WI38 (cell line): ENCODE measurements around the gene SSRP1.

Experiments
- H3K4me3 ChIP-seq: 2 replicates; pipeline ENCODE4 v1.5.1; 2011; ENCODE audit warnings: low read depth, mild to moderate bottlenecking, control low read depth, low read length
- TF ChIP-seq, protein P1 (sequence below): IDR thresholded peaks from 2 replicates; pipeline ENCODE4 v1.5.1; 2012; ENCODE audit warnings: low read depth, mild to moderate bottlenecking, control low read depth, low read length

The SSRP1 gene

GRCh38 chr11:57324886-57325734 lies 10.6 kb downstream of the SSRP1 start, which contains the start of gene TNKS1BP1:
TNKS1BP1 (minus strand) TSS chr11:57324952; CDS start chr11:57321885, 3,067 bp downstream.
- TF ChIP-seq, protein P1, sequence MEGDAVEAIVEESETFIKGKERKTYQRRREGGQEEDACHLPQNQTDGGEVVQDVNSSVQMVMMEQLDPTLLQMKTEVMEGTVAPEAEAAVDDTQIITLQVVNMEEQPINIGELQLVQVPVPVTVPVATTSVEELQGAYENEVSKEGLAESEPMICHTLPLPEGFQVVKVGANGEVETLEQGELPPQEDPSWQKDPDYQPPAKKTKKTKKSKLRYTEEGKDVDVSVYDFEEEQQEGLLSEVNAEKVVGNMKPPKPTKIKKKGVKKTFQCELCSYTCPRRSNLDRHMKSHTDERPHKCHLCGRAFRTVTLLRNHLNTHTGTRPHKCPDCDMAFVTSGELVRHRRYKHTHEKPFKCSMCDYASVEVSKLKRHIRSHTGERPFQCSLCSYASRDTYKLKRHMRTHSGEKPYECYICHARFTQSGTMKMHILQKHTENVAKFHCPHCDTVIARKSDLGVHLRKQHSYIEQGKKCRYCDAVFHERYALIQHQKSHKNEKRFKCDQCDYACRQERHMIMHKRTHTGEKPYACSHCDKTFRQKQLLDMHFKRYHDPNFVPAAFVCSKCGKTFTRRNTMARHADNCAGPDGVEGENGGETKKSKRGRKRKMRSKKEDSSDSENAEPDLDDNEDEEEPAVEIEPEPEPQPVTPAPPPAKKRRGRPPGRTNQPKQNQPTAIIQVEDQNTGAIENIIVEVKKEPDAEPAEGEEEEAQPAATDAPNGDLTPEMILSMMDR = no peak
- peak within 1 kb of the TSS; percentile 70 for H3K4me3 ChIP-seq

DNA sequence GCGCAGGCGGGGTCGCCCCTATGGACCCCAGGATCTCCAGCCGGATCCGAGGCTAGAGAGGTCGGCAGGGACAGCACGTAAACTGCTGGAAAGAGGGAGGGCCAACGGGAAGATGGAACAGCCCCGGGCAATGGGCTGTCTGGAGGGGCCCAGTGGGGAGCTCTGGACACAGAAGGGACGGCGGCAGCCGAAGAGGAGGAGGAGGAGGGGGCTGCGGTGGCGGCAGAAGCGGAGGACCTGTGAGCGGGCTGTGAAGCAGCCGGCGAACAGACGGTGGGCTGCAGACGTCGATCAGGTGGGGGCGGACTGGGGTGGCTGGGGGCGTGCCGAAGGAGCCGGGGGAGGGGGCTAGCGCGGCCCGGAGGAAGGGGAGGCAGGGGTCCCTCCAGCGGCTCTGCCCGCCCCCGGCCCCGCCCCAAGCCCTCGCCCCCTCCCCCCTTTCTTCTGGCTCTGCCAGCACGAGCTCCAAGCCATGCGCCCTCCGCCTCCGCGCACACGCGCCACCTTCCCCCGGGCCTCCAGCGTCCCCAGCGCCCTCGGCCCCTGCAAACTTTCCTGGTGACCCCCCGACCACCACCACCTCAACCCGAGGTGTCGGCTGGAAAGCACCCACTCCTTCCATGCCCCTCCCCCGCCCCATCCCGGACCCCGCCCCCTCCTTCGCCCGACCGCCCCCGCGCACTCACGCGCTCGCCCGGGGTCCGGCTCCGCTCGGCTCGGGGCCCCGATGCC lies 11.4 kb downstream of the SSRP1 start:
- TF ChIP-seq, protein P1 = no peak
- peak overlapping the region; percentile 70 for H3K4me3 ChIP-seq

DNA sequence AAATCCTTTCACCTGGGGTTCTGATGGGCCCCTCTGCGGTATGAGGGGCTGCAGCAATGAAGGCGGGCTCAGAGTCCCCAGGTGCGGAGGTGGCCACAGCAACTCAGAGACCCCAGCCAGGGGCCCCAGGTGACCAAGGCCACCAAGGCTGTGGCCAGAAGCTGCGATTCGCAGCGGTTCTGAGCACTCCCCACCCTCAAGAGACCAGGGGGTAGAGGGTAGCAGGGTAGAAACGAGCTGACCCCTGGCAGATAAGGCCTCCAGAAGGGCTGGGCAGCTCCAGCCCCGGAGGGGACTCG lies 11.9 kb downstream of the SSRP1 start:
- H3K4me3 ChIP-seq = peak overlapping the region; percentile 70
- TF ChIP-seq, protein P1 = no peak

- TF ChIP-seq, protein P1 = 0 out of 2 replicates have a peak, but pooled peaks have one; percentile 15
- peak overlapping the region; percentile 70 for H3K4me3 ChIP-seq
These were observed 12.4 kb downstream of the SSRP1 start for GRCh38 chr11:57323167-57323854.

- TF ChIP-seq, protein P1 = no peak
- H3K4me3 ChIP-seq = peak overlapping the region; percentile 70
These were observed 13.2 kb downstream of the SSRP1 start for GRCh38 chr11:57322256-57323166.

GRCh38 chr11:57321388-57322255 lies 14.1 kb downstream of the SSRP1 start:
- TF ChIP-seq, protein P1 = no peak
- peak overlapping the region; percentile 70 for H3K4me3 ChIP-seq
